ENCODE results near the gene OSBPL5.

The OSBPL5 gene

GRCh38 chr11:3126901-3127691, 38.0 kb downstream of the OSBPL5 start:
- TF ChIP-seq RAD21 (IDR thresholded peaks at IDR 0.05; ENCODE audit: low read depth) (no peak), EP300 (IDR thresholded peaks at IDR 0.05; ENCODE audit: borderline replicate concordance) (no peak), EGR1 (IDR thresholded peaks at IDR 0.05) (no peak), TCF12 (IDR thresholded peaks at IDR 0.05; ENCODE audit: low read depth) (no peak), TEAD4 (IDR thresholded peaks at IDR 0.05) (no peak), FOXM1 (IDR thresholded peaks at IDR 0.05; ENCODE audit: borderline replicate concordance, low read depth) (no peak), CREB1 (IDR thresholded peaks at IDR 0.05; ENCODE audit: low read depth) (no peak), USF1 (IDR thresholded peaks at IDR 0.05) (no peak), CEBPB (IDR thresholded peaks at IDR 0.05) (no peak)

GRCh38 chr11:3126207-3126865, 38.8 kb downstream of the OSBPL5 start:
- TF ChIP-seq MAX (IDR thresholded peaks at IDR 0.05), result 0 out of 2 replicates have a peak, but pooled peaks have one; percentile 21
- no peak for TF ChIP-seq CEBPB (IDR thresholded peaks at IDR 0.05)

GRCh38 chr11:3124821-3125220, 40.3 kb downstream of the OSBPL5 start:
- TF ChIP-seq ZBTB7A (IDR thresholded peaks at IDR 0.05; ENCODE audit: low read depth) (no peak), EGR1 (IDR thresholded peaks at IDR 0.05) (no peak), CREB1 (IDR thresholded peaks at IDR 0.05; ENCODE audit: low read depth) (no peak), RAD21 (IDR thresholded peaks at IDR 0.05; ENCODE audit: low read depth) (no peak), TCF12 (IDR thresholded peaks at IDR 0.05; ENCODE audit: low read depth) (no peak), TEAD4 (IDR thresholded peaks at IDR 0.05) (no peak), USF1 (IDR thresholded peaks at IDR 0.05) (no peak), YY1 (IDR thresholded peaks at IDR 0.05; ENCODE audit: low read depth) (no peak), FOXM1 (IDR thresholded peaks at IDR 0.05; ENCODE audit: borderline replicate concordance, low read depth) (no peak), EP300 (IDR thresholded peaks at IDR 0.05; ENCODE audit: borderline replicate concordance) (no peak), CEBPB (IDR thresholded peaks at IDR 0.05) (no peak), TAF1 (IDR thresholded peaks at IDR 0.05; ENCODE audit: low read depth) (no peak), REST (IDR thresholded peaks at IDR 0.05; ENCODE audit: low read depth) (no peak)

- TF ChIP-seq MAX (IDR thresholded peaks at IDR 0.05) (no peak), CEBPB (IDR thresholded peaks at IDR 0.05) (peak; percentile 71)
Observed at GRCh38 chr11:3123761-3124733, 41.1 kb downstream of the OSBPL5 start.

GRCh38 chr11:3123305-3123704, 41.8 kb downstream of the OSBPL5 start:
- peak; percentile 45; the same call in 1 of the 2 replicates for TF ChIP-seq NFIC (IDR thresholded peaks at IDR 0.05)
- TF ChIP-seq RAD21 (IDR thresholded peaks at IDR 0.05; ENCODE audit: low read depth), result no peak

GRCh38 chr11:3122775-3123201, 42.3 kb downstream of the OSBPL5 start:
- TF ChIP-seq TCF12 (IDR thresholded peaks at IDR 0.05; ENCODE audit: low read depth) (no peak), TEAD4 (IDR thresholded peaks at IDR 0.05) (no peak), ZBTB7A (IDR thresholded peaks at IDR 0.05; ENCODE audit: low read depth) (no peak), CREB1 (IDR thresholded peaks at IDR 0.05; ENCODE audit: low read depth) (no peak), RAD21 (IDR thresholded peaks at IDR 0.05; ENCODE audit: low read depth) (no peak), REST (IDR thresholded peaks at IDR 0.05; ENCODE audit: low read depth) (no peak), USF1 (IDR thresholded peaks at IDR 0.05) (no peak), MAX (IDR thresholded peaks at IDR 0.05) (no peak), NFIC (IDR thresholded peaks at IDR 0.05) (no peak), TAF1 (IDR thresholded peaks at IDR 0.05; ENCODE audit: low read depth) (no peak), EP300 (IDR thresholded peaks at IDR 0.05; ENCODE audit: borderline replicate concordance) (no peak), YY1 (IDR thresholded peaks at IDR 0.05; ENCODE audit: low read depth) (no peak)

Data from Ishikawa (cell line).